HL-60/S4 treated with retinoic acid at 250 ng/mL for 4 days and 3 days (cell line): ENCODE data around the gene TRIM29.
"Not testable (repeated sequence)": the region's sequence is repeated elsewhere in the genome, so short reads cannot be mapped to it uniquely, and the experiment has no call there.

Experiments used
- in situ Hi-C: fragments of 300-500 bp; cut with MboI; formaldehyde crosslinking; loops from 2 replicates; pipeline ENCODE4 v1.7.0; 2022; ENCODE audit warnings: low sequenced_read_pairs

The TRIM29 gene

DNA sequence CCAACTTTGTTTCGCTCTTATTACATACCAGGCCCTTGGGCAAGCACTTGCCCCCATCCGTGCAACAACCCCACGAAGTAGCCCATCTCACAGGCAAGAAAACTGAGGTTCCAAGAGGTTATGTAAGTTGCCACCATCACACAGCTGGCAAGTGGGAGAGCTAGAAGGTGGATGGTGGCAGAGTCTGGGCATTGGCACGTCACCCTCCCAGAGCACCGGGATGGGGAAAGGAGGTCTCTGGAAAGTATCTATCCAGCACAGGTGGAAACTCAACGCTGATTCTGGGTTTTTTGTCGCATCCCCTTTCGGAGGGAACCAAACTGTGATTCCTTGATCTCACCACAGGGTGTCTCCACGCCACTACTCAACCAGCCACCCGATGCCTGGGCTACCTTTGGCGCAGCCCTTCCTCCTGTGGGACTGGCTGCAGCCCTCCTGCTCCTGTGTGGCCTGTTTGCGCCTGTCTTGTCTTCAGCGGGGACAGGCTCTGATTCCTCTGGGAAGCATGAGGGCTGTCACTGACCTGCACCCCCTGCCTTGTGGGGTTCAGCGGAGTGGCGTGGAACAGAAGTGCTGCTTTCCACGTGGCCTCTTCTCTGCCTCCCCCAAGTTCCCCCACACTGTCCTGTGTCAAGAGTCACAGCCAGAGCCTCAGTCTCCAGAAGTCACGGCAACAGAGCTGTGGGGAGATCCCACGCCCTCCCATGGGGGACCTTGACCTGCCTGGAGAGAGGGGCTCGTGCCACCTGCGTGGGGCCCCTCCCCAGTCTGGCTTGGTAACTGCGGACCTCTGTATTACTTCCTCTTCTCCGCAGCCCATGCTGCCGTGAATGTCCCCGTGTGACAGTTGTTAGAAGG is 34.4 kb upstream of the TRIM29 start:
- in situ Hi-C loops = loop anchor here (5.0 to 10.0 kb wide), 2 partner anchors 55 to 133 kb away; no protein-coding TSS in a partner anchor

DNA sequence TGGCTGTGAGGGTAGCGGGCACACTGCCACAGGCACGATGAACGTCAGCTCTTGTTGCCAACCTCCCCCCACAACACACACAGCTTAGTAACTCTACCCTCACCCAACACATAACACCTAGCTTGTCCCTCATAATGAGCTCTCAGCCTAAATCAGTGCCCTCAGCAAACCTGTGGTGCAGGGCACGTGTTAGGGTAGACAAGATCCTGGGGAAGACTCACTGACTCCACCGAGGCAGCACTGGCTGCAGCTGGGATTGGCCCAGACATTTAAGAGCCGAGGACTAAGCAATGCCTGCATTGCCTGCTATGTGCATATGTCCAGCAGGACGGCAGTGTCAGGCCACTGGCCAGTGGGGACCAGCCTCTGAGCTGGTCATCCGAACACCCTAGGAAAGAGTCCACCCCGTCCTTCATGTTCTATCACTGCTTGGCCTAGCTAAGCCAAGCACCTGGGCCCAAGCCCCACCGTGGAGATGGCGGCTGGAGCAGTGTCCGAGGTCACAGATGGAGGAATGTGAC is 32.9 kb upstream of the TRIM29 start:
- in situ Hi-C loops = loop anchor here (5.0 to 10.0 kb wide), 2 partner anchors 56 to 134 kb away; no protein-coding TSS in a partner anchor

DNA sequence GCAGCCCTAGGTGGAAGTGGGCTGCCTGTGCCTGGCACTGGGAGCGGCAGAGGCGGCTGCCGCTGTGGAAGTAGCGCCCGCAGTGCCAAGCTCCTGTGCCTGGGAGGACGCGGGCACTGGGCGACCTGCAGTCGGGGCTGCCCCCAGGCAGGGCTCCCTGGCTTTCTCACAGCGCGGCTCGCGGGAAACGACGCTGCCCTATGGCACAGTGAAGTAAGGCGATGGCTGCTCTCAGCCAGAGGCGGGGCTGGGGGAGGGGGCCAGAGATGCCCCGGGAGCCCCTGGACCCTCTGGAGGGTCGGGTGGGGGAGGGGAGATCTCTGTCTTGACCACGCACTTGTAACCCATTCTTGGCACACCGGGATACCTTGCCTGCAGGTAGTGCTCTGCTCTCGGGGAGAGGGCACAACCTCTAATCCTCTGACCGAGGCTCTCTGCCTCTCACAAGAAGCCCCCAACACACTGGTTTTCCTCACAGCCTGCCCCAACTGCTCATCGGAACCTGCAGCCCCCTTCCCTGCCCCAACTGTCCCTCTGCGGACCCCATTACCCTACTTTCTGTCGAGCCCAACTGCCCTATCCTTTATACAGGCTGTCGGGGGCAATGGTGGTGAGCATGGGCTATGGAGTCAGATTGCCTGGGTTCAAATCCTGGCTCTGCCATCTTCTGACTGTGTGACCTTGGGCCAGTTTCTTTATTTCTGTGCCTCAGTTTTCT is 32.2 kb upstream of the TRIM29 start:
- in situ Hi-C loops = loop anchor here (5.0 to 10.0 kb wide), 2 partner anchors 57 to 135 kb away; no protein-coding TSS in a partner anchor

DNA sequence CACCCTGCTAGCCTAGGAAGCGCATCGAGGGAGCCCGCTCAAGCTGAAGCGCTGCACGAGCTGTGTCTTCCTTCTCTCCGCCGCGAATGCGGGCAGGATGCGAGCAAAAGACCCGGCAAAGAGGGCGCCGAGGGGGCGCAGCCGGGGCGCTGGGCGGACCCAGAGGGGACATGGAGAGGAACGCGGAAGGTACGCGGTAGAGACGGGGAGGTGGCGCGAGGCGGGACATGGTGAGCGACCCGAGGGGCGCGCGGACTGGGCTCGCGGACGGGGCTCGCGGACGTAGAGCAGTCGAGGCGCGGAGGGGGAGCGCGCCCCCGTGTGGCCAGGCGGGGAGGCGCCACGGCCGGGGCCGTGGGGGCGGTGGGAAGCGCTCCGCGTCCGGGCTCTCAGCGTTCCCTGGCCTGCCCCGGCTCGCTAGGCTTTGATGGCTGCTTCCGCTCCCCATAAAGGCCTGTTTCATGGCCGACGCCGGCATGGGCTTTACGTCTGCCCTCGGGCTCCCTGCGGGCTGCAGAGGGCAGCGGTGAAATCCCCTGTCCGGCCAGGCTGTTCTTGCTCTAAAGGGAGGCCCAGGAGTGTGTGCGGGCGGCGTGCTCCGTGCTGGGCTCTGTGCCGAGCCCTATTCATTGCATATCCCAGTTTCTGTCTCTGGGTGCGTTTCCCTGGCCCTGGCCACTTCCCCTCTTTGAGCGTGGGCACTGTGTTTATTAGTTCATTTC is 31.2 kb upstream of the TRIM29 start:
- in situ Hi-C loops = no loop called here

DNA sequence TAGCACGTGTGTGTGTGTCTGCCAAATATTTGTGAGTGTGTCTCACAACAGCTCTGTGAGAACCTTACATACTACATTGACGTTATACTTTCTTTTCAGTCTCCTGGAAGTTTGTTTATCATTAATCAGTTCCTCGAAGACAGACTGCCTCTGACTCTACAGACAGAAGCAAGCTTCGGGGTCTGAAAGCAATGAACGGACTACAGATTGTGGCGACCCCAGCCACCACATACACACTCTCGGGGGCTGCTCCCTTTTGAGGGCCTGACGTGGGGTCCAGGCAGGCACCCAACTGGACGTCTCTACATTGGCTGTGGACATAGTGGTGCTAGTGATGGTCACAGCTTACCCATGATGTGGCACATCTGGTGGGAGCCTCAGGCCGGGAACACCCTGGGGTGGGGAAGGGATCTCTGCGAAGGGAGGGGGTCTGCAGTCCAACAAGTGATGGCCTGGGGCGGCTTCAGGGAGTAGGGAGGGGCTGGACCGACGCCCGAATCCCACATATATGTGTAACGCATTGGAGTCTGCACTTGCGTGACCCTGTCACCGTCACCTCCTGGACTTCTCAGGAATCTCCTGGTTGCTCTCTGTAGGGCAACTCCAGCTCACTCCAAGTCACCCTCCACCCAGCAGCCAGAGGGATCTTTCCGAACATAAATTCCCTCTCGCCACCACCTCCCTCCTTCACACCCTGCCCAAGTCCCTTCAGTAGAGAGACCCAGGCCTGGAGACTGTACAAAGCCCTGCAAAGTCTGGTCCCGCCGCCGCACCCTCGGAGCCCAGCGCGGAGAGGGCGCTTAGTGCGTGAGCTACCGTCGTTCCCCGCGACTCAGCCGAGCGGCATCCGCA is 30.4 kb upstream of the TRIM29 start:
- in situ Hi-C loops = no loop called here

DNA sequence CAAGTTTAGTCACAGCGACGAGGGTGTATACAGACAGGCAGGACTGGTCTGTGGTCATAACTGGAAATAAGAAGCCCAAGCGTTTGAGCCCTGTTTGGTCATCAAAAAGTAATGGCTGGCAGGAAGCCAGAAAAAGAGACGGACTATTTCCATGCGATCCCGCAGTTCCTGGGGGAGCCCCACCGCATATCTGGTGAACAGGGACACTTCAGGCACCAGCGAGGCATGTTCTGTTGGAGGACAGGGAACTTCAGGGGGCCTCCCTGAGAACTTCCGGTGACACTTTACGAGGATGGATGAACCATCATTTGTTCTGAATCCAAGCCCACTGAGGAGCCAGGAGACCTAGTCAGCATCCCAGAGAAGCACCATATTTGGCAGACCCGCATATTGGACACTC is 29.7 kb upstream of the TRIM29 start:
- in situ Hi-C loops = no loop called here

DNA sequence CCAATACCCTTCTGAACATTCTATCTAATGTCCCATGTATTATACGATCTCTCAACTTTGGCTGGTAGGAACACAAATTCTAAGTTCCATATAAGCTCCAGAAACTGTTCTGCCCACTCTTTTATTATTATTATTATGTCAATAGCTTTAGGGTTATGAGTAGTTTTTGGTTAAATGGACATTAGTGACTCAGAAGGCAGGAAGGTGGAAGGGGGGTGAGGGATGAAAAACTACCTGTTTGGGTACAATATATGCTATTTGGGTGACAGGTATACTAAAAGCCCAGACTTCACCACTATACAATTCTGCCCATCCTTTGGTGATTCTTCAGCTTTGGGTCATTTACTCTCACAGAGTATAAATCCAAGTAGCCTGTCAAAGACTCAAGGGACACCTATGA is 22.5 kb upstream of the TRIM29 start:
- in situ Hi-C loops = no loop called here

DNA sequence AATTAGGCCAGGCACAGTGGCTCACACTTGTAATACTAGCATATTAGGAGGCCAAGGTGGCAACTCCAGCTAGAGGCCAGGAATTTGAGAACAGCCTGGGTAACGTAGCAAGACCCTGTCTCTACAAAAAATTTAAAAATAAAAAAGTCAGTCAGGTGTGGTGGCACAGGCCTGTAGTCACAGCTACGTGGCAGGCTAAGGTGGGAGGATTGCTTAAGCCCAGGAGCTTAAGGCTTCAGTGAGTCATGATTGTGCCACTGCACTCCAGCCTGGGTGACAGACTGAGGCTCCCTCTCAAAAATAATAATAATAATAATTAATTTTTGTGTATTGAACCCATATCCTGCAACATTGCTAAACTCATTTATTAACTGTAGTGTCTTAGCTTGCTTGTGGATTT is 15.3 kb upstream of the TRIM29 start:
- in situ Hi-C loops = no loop called here

DNA sequence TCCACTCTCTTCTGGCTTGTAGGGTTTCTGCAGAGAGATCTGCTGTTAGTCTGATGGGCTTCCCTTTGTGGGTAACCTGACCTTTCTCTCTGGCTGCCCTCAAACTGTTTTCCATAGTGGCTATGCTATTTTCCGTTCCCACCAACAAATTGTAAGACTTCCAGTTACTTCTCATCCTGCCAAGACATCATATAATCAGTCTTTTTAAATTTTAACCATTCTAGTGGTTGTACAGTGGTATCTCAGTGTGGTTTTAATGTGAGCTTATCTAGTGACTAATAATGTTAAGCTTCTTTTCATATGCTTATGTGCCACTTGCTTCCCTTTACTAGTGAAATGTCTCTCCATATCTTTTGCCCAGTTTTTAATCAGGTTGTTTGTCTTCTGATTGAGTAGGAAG is 13.6 kb upstream of the TRIM29 start:
- in situ Hi-C loops = no loop called here

DNA sequence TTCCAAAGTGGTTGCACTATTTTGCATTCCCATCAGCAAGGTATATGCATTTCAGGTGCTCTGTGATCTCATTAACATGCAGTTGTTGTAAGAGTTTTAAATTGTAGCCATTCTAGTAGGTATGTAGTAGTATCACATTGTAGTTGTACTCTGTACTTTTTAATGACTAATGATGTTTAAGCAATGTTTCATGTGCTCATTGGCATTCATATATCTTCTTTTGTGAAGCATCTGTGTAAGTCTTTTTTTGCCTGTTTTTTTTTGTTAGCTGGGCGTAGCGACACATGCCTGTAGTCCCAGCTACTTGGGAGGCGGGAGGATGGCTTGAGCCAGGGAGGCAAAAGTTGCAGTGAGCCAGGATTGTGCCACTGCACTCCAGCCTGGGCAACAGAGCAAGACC is 11.3 kb upstream of the TRIM29 start:
- in situ Hi-C loops = no loop called here

DNA sequence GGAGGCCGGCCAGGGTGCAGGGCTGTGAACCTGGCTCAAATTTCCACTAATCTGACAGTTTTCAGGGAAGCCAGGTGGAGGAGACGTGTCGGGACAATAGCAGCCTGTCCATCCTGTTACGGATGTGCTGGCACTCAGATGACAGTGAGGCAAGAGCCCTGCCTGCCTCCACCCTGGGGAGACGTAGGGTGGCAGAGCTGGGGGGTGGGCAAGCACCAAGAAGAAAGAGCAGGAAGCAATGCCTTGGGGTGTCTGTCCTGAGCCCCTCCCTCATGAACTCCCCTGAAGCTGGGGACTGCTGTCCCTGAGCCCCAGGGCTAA is 10.0 kb upstream of the TRIM29 start:
- in situ Hi-C loops = no loop called here

DNA sequence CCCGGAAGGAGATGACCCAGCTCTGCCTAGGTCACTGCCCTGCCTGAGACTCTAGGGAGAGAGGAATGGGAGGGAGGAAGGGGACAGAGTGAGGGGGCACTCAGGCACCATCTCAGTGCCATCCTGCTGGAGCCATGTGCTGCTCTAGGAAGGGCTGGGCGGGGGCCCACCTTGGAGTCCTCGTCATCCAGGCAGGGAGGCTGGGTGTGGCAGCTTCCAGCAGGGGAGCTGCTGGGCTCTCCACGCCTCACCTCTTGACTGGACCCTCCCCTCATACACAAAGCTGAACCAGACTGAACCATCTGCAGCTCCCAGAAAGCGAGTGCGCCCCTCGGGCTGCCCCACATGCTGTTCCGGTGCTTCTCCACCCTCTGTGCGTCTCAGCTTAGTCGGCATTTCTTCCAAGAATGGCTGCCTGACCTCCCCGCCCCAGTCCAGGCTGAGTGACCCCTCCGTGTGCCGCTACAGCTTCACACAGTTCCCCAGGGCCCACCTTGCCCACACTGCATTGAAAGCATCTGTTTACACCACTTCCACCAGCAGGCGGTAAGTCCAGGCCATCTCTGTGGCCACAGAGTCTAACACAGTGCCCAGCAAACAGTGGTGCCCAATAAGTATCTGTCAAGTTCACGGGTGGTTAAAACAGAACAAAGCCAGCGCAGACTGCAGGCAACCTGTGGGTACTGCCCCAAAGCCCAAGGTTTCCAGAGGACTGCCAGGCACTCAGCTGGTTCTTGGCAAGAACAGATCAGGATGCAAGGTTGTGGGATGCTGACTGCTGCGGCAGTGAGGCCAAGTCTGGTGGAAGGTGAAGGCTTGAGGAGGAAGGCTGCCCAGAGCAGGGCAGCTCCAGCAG is 9.4 kb upstream of the TRIM29 start:
- in situ Hi-C loops = no loop called here

DNA sequence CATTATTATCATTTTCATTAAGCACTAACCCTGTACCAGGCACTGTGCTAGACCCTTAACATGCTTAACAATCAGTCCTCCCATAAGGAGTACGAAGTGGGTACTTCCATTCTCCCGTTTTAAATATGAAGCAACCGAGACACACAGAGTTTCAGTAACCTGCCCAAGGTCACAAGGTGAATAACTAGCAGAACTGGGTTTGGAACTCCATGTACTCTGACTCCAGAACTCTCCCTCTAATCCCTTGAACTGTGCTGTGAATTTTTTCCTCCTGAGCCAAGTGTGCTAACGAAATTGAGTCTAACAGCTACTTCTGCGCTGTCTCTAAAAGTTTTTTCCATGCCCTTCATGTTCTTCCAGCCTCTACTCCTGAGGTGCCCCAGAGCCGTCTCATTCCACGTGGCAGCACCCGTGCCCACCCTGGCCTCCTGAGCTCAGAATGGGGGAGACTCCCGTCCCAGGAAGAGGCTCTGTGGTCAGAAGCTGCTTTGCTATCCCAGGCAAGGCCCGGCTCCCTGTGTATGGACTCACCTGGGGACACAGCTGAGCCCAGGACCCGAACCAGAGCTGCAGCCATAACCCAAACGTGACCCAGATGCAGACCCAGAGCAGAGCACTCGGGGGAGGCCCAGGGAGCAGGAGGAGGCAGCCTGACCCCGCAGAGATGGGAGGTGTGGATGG is 8.6 kb upstream of the TRIM29 start:
- in situ Hi-C loops = no loop called here

DNA sequence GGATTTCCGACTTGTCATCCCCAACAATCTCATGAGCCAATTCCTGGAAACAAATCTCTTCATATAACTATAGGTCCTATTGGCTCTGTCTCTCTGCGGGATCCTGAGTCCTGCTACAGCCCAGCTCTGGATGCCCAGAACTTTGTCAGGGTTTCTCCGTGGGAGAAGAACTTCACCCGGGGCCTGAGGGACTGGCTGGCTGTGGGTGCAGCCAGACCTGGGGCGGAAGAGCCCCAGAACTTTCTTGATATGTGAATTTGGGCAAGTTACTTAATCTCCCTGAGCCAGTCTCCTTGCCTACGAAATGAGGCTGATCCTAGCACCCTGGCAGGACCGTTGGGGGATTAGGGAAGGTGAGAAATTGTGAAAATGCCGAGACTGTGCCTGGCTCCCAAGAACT is 6.6 kb upstream of the TRIM29 start:
- in situ Hi-C loops = no loop called here

DNA sequence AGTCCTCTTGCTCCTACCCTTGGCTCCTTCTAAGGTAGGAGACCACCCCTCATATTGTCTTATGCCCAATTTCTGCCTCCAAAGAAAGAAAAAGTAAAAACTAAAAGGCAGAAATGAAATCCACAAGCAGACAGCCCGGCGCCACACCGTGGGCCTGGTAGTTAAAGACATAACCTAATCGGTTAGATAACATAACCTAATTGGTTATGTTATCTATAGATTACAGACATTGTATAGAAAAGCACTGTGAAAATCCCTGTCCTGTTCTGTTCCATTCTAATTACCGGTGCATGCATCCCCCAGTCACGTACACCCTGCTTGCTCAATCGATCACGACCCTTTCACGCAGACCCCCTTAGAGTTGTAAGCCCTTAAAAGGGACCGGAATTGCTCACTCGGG is 5.6 kb upstream of the TRIM29 start:
- in situ Hi-C loops = not testable (repeated sequence)

DNA sequence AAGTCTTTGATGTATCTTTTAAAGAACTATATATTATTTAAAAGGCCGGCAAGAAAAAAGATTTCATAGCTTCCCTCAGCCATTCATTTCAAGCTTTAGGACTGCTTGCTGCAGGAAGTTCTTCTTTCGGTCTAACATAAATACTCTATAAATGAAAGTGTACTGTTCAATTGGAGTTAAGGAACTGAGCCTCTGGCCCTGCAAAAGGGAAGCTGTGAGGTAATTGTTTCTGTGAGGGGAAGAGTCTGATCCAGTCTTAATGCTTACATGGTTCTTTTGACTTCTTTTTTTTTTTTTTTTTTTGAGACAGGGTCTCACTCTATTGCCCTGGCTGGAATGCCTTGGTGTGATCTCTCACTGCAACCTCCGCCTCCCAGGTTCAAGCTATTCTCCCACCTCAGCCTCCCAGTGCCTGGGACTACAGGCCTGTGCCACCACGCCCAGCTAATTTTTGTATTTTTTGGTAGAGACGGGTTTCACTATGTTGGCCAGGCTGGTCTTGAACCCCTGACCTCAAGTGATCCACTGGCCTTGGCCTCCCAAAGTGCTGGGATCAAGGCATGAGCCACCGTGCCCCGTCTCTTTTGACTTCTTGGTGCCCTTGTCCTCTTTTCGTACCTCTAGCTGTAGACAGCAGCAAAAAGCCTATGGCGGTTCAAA is 4.7 kb upstream of the TRIM29 start:
- in situ Hi-C loops = no loop called here

DNA sequence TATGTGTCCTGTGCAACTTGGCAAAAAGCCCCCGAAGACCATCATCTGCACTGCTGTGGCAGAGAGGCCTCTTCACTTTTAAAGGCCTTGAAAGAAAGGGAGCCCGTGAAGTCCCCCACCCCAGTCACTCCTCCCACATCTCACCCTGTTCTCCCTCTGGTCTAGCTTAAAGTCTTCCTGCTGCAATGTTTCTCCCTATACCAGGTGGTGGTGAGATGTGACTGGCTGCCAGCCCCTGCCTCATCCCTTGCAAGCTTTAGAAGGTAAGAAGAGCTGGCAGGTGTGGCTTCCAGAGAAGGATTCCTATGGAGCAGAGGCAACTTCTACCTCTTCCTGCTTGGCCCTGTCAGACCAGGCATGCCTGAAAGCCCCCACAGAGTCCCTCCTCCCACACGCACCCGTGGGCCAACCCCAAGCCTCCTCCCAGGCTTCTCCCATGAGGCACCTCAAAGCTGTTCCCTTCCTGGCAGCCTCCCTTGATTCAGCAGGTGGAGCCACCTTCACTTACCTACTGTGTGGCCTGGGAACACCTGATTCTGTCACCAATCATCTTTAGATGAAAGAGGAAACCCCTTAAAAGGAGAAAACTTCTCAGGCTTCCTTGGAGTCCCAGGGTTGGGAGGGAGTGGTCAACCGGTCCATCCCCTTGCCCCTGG is 4.0 kb upstream of the TRIM29 start:
- in situ Hi-C loops = no loop called here
